Measurements from ENCODE around the gene CHI3L1.
"Not testable (repeated sequence)": the region's sequence is repeated elsewhere in the genome, so short reads cannot be mapped to it uniquely, and the experiment has no call there.

Gene CHI3L1

GRCh38 chr1:203186446-203187303 lies at the start of gene CHI3L1:
Gene CHI3L1 (minus strand): TSS chr1:203186704. CDS start chr1:203186623, 81 bp downstream.
- DNase-seq, result no peak

GRCh38 chr1:203234901-203235300 lies 48.4 kb upstream of the CHI3L1 start:
- DNase-seq, result not testable (repeated sequence)

GRCh38 chr1:203229471-203230135 lies 43.1 kb upstream of the CHI3L1 start, which contains the start of gene CHIT1:
Gene CHIT1 (minus strand): TSS chr1:203229673. CDS start chr1:203229636, 37 bp downstream.
- no peak for DNase-seq

GRCh38 chr1:203228670-203229069 lies 42.2 kb upstream of the CHI3L1 start:
- no peak for DNase-seq

GRCh38 chr1:203227371-203228083 lies 41.0 kb upstream of the CHI3L1 start:
- no peak for DNase-seq

GRCh38 chr1:203225071-203225470 lies 38.6 kb upstream of the CHI3L1 start:
- DNase-seq, result no peak

- DNase-seq, result no peak
Observed at GRCh38 chr1:203223012-203223775, 36.7 kb upstream of the CHI3L1 start.

GRCh38 chr1:203219934-203220333 lies 33.4 kb upstream of the CHI3L1 start:
- DNase-seq, result no peak

- no peak for DNase-seq
Observed at GRCh38 chr1:203219171-203219570, 32.7 kb upstream of the CHI3L1 start.

- DNase-seq, result no peak
Observed at GRCh38 chr1:203217668-203218067, 31.2 kb upstream of the CHI3L1 start.

- peak; percentile 60 for DNase-seq
Observed at GRCh38 chr1:203217139-203217655, 30.7 kb upstream of the CHI3L1 start.

GRCh38 chr1:203216274-203217138 lies 30.0 kb upstream of the CHI3L1 start:
- DNase-seq, result peak; percentile 83

GRCh38 chr1:203215573-203215972 lies 29.1 kb upstream of the CHI3L1 start:
- DNase-seq, result peak; percentile 42

- DNase-seq, result no peak
Observed at GRCh38 chr1:203214871-203215270, 28.4 kb upstream of the CHI3L1 start.

GRCh38 chr1:203213126-203213525 lies 26.6 kb upstream of the CHI3L1 start:
- DNase-seq, result no peak

- no peak for DNase-seq
Observed at GRCh38 chr1:203211812-203212211, 25.3 kb upstream of the CHI3L1 start.

- DNase-seq, result no peak
Observed at GRCh38 chr1:203210988-203211387, 24.5 kb upstream of the CHI3L1 start.

GRCh38 chr1:203210350-203210749 lies 23.8 kb upstream of the CHI3L1 start:
- DNase-seq, result no peak

- DNase-seq, result no peak
Observed at GRCh38 chr1:203208181-203208580, 21.7 kb upstream of the CHI3L1 start.

GRCh38 chr1:203207751-203208150 lies 21.2 kb upstream of the CHI3L1 start:
- peak; percentile 85 for DNase-seq

- no peak for DNase-seq
Observed at GRCh38 chr1:203206129-203206687, 19.7 kb upstream of the CHI3L1 start.
